Measurements from ENCODE around the gene YTHDC1. TPM values are rescaled to one million over a fixed set of nuclear protein-coding genes. Genes with fewer than 3 reads are reported as not detected.

Gene YTHDC1
- total and polyA plus RNA-seq, 2 of the 8 experiments (the other 6 are each of a cell fraction or from before 2014, with no cell fraction given), result 25.7 to 89.5 TPM

DNA sequence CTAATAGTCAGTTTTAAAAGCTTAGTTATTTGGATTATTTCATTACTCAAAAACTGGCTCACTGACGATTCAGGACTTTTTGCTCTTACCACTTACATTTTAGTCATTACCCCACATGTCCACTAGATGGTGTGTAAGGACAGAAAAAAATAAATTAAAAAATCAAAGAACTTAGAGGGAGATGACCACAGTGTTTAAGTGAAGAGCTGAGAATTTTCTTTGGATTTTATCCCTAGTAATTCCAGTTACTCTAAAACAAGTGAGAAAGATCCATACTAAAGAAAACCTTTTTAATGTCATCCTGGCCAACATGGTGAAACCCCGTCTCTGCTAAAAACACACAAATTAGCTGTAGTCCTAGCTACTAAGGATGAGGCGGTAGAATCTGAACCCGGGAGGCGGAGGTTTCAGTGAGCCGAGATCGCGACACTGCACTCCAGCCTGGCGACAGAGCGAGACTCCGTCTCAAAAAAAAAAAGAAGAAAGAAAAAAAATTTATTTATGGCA lies 78.0 kb downstream of the YTHDC1 start:
- H3K14ac ChIP-seq (ENCODE audit: insufficient read length), result no peak overlapping the region
- no peak overlapping the region for H2BK5ac ChIP-seq (ENCODE audit: low read depth, low read length)
- peaks cover 2 to 15% (median 8%) of the 10 kb centered on the region in 4 experiments; a peak in 4 of 7 replicates for H3K4me1 ChIP-seq (replicated peaks in 1 of 4; ENCODE audit: control insufficient read depth in 3 of 4, insufficient read depth in 4 of 4, low read length in 3 of 4)
- no peaks in the 10 kb centered on the region for H3K79me1 ChIP-seq (ENCODE audit: low read depth, low read length)
- CTCF ChIA-PET (ENCODE audit: partially characterized antibody), result interaction anchor here (0.5 to 2.4 kb wide), 27 partner anchors 9 to 1379 kb away, joined by 3 to 18 read pairs (median 3); partner anchors contain the start of gene UGT2B15
- FAIRE-seq (no peak), DNase-seq (ENCODE audit: low read depth in 1 of 2, low spot score in 2 of 2) (no peak)
- no peak overlapping the region for H2BK20ac ChIP-seq (ENCODE audit: low read length)
- H3K27me3 ChIP-seq (replicated peaks in 1 of 4; ENCODE audit: control insufficient read depth in 3 of 4, extremely low read depth in 1 of 4, insufficient read depth in 3 of 4, low read length in 3 of 4), result no peaks in the 10 kb centered on the region
- POLR2A ChIA-PET (ENCODE audit: partially characterized antibody), result interaction anchor here (1.0 to 1.9 kb wide), 2 partner anchors 134 to 140 kb away, joined by 3 to 13 read pairs; no protein-coding TSS in a partner anchor
- no peak overlapping the region for H2BK12ac ChIP-seq (ENCODE audit: low read depth, low read length)
- H3K9me3 ChIP-seq (ENCODE audit: insufficient read depth in 2 of 2, low read depth in 1 of 2, low read length in 1 of 2), result peaks cover 15 to 18% of the 10 kb centered on the region in 2 experiments
- H2BK120ac ChIP-seq (replicated peaks; ENCODE audit: low read depth, low read length), result no peak overlapping the region
- H2AK5ac ChIP-seq (ENCODE audit: low read depth, low read length), result no peak overlapping the region
- 30% methylated on average over 6 of the region's 11 CpGs; no CpG with 5 or more reads in 1 of the 2 experiments for WGBS, 2 experiments (ENCODE audit: extremely low coverage in 1 of 2, insufficient coverage in 1 of 2, insufficient read length in 1 of 2, insufficient replicate concordance in 2 of 2, low coverage in 1 of 2, low lambda C conversion rate in 2 of 2, missing lambda C conversion rate in 1 of 2)
- no peak overlapping the region for H3K18ac ChIP-seq (ENCODE audit: extremely low read depth, low read length)
- peak overlapping the region in 2 of 4 experiments; percentile 8 to 48; a peak in 4 of 8 replicates for H3K4me3 ChIP-seq (ENCODE audit: extremely low read depth in 1 of 4, insufficient read depth in 2 of 4, low read depth in 3 of 4, low read length in 4 of 4)
- peak overlapping the region; percentile 18 for H4K5ac ChIP-seq (ENCODE audit: insufficient read length, low read depth, low read length)
- no peaks in the 10 kb centered on the region for H3K79me2 ChIP-seq (ENCODE audit: control insufficient read depth in 1 of 2, insufficient read depth in 2 of 2, low read length in 2 of 2)
- H2AFZ ChIP-seq (ENCODE audit: low read length), result no peak overlapping the region
- H3K27ac ChIP-seq (ENCODE audit: low read depth, low read length), result no peak overlapping the region
- H3K56ac ChIP-seq (replicated peaks; ENCODE audit: insufficient read length, low read depth, low read length), result no peak overlapping the region
- no peak overlapping the region for H4K91ac ChIP-seq (replicated peaks; ENCODE audit: insufficient read length, low read length)
- H3K36me3 ChIP-seq (ENCODE audit: control insufficient read depth in 2 of 4, insufficient read depth in 4 of 4, low read length in 3 of 4), result peaks cover 0 to 13% (median 2%) of the 10 kb centered on the region in 4 experiments; a peak in 3 of 8 replicates
- peak overlapping the region; percentile 62 to 64 for H3K4me2 ChIP-seq (ENCODE audit: insufficient read depth in 1 of 2, low read depth in 2 of 2, low read length in 2 of 2)
- H3K23me2 ChIP-seq (ENCODE audit: low read depth, low read length), result 0 out of 2 replicates have a peak, but pooled peaks cover 3% of the 10 kb centered on the region
- no peaks in the 10 kb centered on the region for H4K20me1 ChIP-seq (replicated peaks in 1 of 2; ENCODE audit: control insufficient read depth in 1 of 2, insufficient read depth in 2 of 2, low read length in 2 of 2)
- no peak overlapping the region for H3K9ac ChIP-seq (replicated peaks in 1 of 4; ENCODE audit: extremely low read depth in 1 of 4, low read depth in 3 of 4, low read length in 3 of 4)
- no peak overlapping the region for H3K23ac ChIP-seq (ENCODE audit: insufficient read length)
- H4K8ac ChIP-seq (ENCODE audit: extremely low read depth, insufficient read depth, low read length), result no peak overlapping the region
- no peak overlapping the region for H3K4ac ChIP-seq (replicated peaks; ENCODE audit: insufficient read length, low read depth, low read length)
- TF ChIP-seq SAP30 (IDR thresholded peaks at IDR 0.05; ENCODE audit: insufficient read depth, insufficient replicate concordance, low read length), result no peak
- TF ChIP-seq CHD2 (IDR thresholded peaks at IDR 0.05; ENCODE audit: low read length), result peak; percentile 58; the same call in 1 of the 2 replicates
- TF ChIP-seq, protein P1, sequence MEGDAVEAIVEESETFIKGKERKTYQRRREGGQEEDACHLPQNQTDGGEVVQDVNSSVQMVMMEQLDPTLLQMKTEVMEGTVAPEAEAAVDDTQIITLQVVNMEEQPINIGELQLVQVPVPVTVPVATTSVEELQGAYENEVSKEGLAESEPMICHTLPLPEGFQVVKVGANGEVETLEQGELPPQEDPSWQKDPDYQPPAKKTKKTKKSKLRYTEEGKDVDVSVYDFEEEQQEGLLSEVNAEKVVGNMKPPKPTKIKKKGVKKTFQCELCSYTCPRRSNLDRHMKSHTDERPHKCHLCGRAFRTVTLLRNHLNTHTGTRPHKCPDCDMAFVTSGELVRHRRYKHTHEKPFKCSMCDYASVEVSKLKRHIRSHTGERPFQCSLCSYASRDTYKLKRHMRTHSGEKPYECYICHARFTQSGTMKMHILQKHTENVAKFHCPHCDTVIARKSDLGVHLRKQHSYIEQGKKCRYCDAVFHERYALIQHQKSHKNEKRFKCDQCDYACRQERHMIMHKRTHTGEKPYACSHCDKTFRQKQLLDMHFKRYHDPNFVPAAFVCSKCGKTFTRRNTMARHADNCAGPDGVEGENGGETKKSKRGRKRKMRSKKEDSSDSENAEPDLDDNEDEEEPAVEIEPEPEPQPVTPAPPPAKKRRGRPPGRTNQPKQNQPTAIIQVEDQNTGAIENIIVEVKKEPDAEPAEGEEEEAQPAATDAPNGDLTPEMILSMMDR (IDR thresholded peaks at IDR 0.05; ENCODE audit: control extremely low read depth in 1 of 3, insufficient read depth in 1 of 3, low read depth in 1 of 3, low read length in 3 of 3), result peak in 2 of 3 experiments; percentile 38 to 46; a peak in 2 of 4 replicates
- peak; percentile 66 to 71 for TF ChIP-seq RAD21 (IDR thresholded peaks at IDR 0.05 in 1 of 2, conservative IDR thresholded peaks at IDR 0.05 in 1 of 2; ENCODE audit: low read depth in 2 of 2, low read length in 2 of 2)
- no peak overlapping the region for H2BK15ac ChIP-seq (ENCODE audit: low read length)

All from H1 (cell line).